ENCODE measurements around the gene CTRL. TPM values are rescaled to one million over a fixed set of nuclear protein-coding genes. Genes with fewer than 3 reads are reported as not detected.

The CTRL gene
- polyA plus RNA-seq, 1 donor (not counting 4 experiments of a cell fraction or from before 2014, with no cell fraction given) = 0.10 TPM

- H2AFZ ChIP-seq (ENCODE audit: control insufficient read depth, low read length) = no peak within 1 kb of the TSS
- peaks cover 34 to 38% of the 10 kb centered on the region in 2 experiments for H3K36me3 ChIP-seq (ENCODE audit: control insufficient read depth in 2 of 2, extremely low read depth in 1 of 2, insufficient read depth in 2 of 2, low read length in 2 of 2)
- H3K4me1 ChIP-seq (ENCODE audit: control insufficient read depth, extremely low read depth, insufficient read depth, low read length) = peaks cover 4% of the 10 kb centered on the region
- no peaks in the 10 kb centered on the region for H3K9me1 ChIP-seq (ENCODE audit: control insufficient read depth, extremely low read depth, insufficient read depth, low read length)
- no peak within 1 kb of the TSS for H3K4me3 ChIP-seq (ENCODE audit: control insufficient read depth in 2 of 3, extremely low read depth in 1 of 3, insufficient read depth in 2 of 3, low read depth in 1 of 3, low read length in 3 of 3)
- H3K79me2 ChIP-seq (ENCODE audit: control insufficient read depth, insufficient read depth, low read length) = no peaks in the 10 kb centered on the region
- dilution Hi-C loops (cut with MboI; ENCODE audit: extremely low pct_ligation_motif_present, low sequenced_read_pairs) = no loop called here
- FAIRE-seq (peak; percentile 78), DNase-seq (ENCODE audit: low read depth, low spot score) (peak; percentile 69)
- H3K27me3 ChIP-seq (ENCODE audit: control insufficient read depth, extremely low read depth, insufficient read depth, low read length) = no peaks in the 10 kb centered on the region
- no peak within 1 kb of the TSS for H3K9ac ChIP-seq (ENCODE audit: control insufficient read depth, extremely low read depth, insufficient read depth, low read length)
- H3K4me2 ChIP-seq (ENCODE audit: control insufficient read depth, extremely low read depth, insufficient read depth, low read depth, low read length) = peak within 1 kb of the TSS; percentile 33
- H4K20me1 ChIP-seq (ENCODE audit: control insufficient read depth, extremely low read depth, insufficient read depth, low read length) = peaks cover 15% of the 10 kb centered on the region
- H3K27ac ChIP-seq (ENCODE audit: control insufficient read depth, insufficient read depth, low read length) = peak within 1 kb of the TSS; percentile 1
- TF ChIP-seq EZH2 (IDR thresholded peaks at IDR 0.05; ENCODE audit: low read length) = no peak
- H3K9me3 ChIP-seq (ENCODE audit: control insufficient read depth, low read depth, low read length) = no peaks in the 10 kb centered on the region
Observed at GRCh38 chr16:67884684-67885083, 47.0 kb downstream of the CTRL start, which contains the start of gene NRN1L. Gene NRN1L, plus strand, starts transcription at chr16:67884885. Its CDS starts 19 bp downstream, at chr16:67884904.

- H3K9me3 ChIP-seq (ENCODE audit: control insufficient read depth, low read depth, low read length) = no peaks in the 10 kb centered on the region
- H4K20me1 ChIP-seq (ENCODE audit: control insufficient read depth, extremely low read depth, insufficient read depth, low read length) = peaks cover 15% of the 10 kb centered on the region
- peak; percentile 53 for FAIRE-seq
- H3K4me3 ChIP-seq (ENCODE audit: control insufficient read depth in 2 of 3, extremely low read depth in 1 of 3, insufficient read depth in 2 of 3, low read depth in 1 of 3, low read length in 3 of 3) = no peak overlapping the region
- H3K36me3 ChIP-seq (ENCODE audit: control insufficient read depth in 2 of 2, extremely low read depth in 1 of 2, insufficient read depth in 2 of 2, low read length in 2 of 2) = peaks cover 34 to 41% of the 10 kb centered on the region in 2 experiments
- no peak overlapping the region for H3K27ac ChIP-seq (ENCODE audit: control insufficient read depth, insufficient read depth, low read length)
- TF ChIP-seq EZH2 (IDR thresholded peaks at IDR 0.05; ENCODE audit: low read length) = no peak
- peak; percentile 78 to 96 (median 89) for TF ChIP-seq CTCF (optimal IDR thresholded peaks at IDR 0.05 in 1 of 3, IDR thresholded peaks at IDR 0.05 in 1 of 3, conservative IDR thresholded peaks at IDR 0.05 in 1 of 3; ENCODE audit: extremely low read depth in 1 of 3, insufficient read depth in 2 of 3, low read length in 3 of 3)
- H3K9ac ChIP-seq (ENCODE audit: control insufficient read depth, extremely low read depth, insufficient read depth, low read length) = no peak overlapping the region
- H3K9me1 ChIP-seq (ENCODE audit: control insufficient read depth, extremely low read depth, insufficient read depth, low read length) = no peaks in the 10 kb centered on the region
- H3K4me2 ChIP-seq (ENCODE audit: control insufficient read depth, extremely low read depth, insufficient read depth, low read depth, low read length) = no peak overlapping the region
- H2AFZ ChIP-seq (ENCODE audit: control insufficient read depth, low read length) = no peak overlapping the region
- H3K27me3 ChIP-seq (ENCODE audit: control insufficient read depth, extremely low read depth, insufficient read depth, low read length) = no peaks in the 10 kb centered on the region
- no peaks in the 10 kb centered on the region for H3K79me2 ChIP-seq (ENCODE audit: control insufficient read depth, insufficient read depth, low read length)
- H3K4me1 ChIP-seq (ENCODE audit: control insufficient read depth, extremely low read depth, insufficient read depth, low read length) = peaks cover 4% of the 10 kb centered on the region
- dilution Hi-C loops (cut with MboI; ENCODE audit: extremely low pct_ligation_motif_present, low sequenced_read_pairs) = no loop called here
- no peak for DNase-seq (ENCODE audit: low read depth, low spot score)
Observed at GRCh38 chr16:67883872-67884261, 47.8 kb downstream of the CTRL start.
